GM21723 (cell line): ENCODE data around the gene SLC38A6.

Experiments
- ATAC-seq: cut with Tn5 transposase; IDR thresholded peaks from one replicate; pipeline ENCODE4 v1.9.1; 2021; ENCODE audit warnings: mild to moderate bottlenecking, moderate library complexity; ENCODE audit not compliant: unreplicated experiment

SLC38A6 gene

GRCh38 chr14:60980811-60981632 is at the start of gene SLC38A6, which contains the start of gene TRMT5:
SLC38A6 (plus strand) TSS chr14:60981245; CDS start chr14:60981278, 33 bp downstream.
TRMT5 (minus strand) TSS chr14:60981079; CDS start chr14:60980973, 106 bp downstream.
- ATAC-seq: peak; percentile 89

GRCh38 chr14:60933920-60934655 is 47.0 kb upstream of the SLC38A6 start:
- ATAC-seq: no peak

GRCh38 chr14:60935319-60935718 is 45.7 kb upstream of the SLC38A6 start:
- no peak for ATAC-seq

GRCh38 chr14:60943637-60944032 is 37.4 kb upstream of the SLC38A6 start:
- no peak for ATAC-seq

- ATAC-seq: no peak
Measured at GRCh38 chr14:60944204-60944603, 36.8 kb upstream of the SLC38A6 start.

- no peak for ATAC-seq
Measured at GRCh38 chr14:60945984-60946383, 35.1 kb upstream of the SLC38A6 start.

GRCh38 chr14:60946773-60947172 is 34.3 kb upstream of the SLC38A6 start:
- no peak for ATAC-seq

- no peak for ATAC-seq
Measured at GRCh38 chr14:60951776-60952435, 29.1 kb upstream of the SLC38A6 start.

- ATAC-seq: no peak
Measured at GRCh38 chr14:60956202-60956601, 24.8 kb upstream of the SLC38A6 start.

GRCh38 chr14:60956632-60957031 is 24.4 kb upstream of the SLC38A6 start:
- no peak for ATAC-seq

- ATAC-seq: no peak
Measured at GRCh38 chr14:60958146-60958545, 22.9 kb upstream of the SLC38A6 start.

GRCh38 chr14:60963761-60964160 is 17.3 kb upstream of the SLC38A6 start:
- ATAC-seq: no peak

- ATAC-seq: no peak
Measured at GRCh38 chr14:60964904-60965303, 16.1 kb upstream of the SLC38A6 start.

- no peak for ATAC-seq
Measured at GRCh38 chr14:60965402-60965801, 15.6 kb upstream of the SLC38A6 start.

- ATAC-seq: no peak
Measured at GRCh38 chr14:60968099-60968498, 12.9 kb upstream of the SLC38A6 start.

GRCh38 chr14:60968671-60969070 is 12.4 kb upstream of the SLC38A6 start:
- no peak for ATAC-seq

GRCh38 chr14:60970146-60970545 is 10.9 kb upstream of the SLC38A6 start:
- no peak for ATAC-seq

GRCh38 chr14:60971271-60971670 is 9.8 kb upstream of the SLC38A6 start:
- no peak for ATAC-seq

- no peak for ATAC-seq
Measured at GRCh38 chr14:60972295-60972694, 8.8 kb upstream of the SLC38A6 start.

GRCh38 chr14:60973070-60973469 is 8.0 kb upstream of the SLC38A6 start:
- no peak for ATAC-seq

GRCh38 chr14:60974090-60974651 is 6.9 kb upstream of the SLC38A6 start:
- no peak for ATAC-seq
